Kidney (tissue), 14 donors: ENCODE data around the gene RBM22. TPM values are rescaled to one million over a fixed set of nuclear protein-coding genes. Genes with fewer than 3 reads are reported as not detected.

Experiments
- DNase-seq, 5 donors: peaks; one replicate each; pipeline ENCODE4 v3.0.0-alpha.2; 2013 to 2020
- FAIRE-seq: peaks from 2 replicates; lab custom pipeline; 2012; peaks lifted over from hg19 to GRCh38; lab: Jason Lieb, UNC
- H3K27ac ChIP-seq, 2 donors: one replicate each; pipeline ENCODE4 v1.7.0; 2013; ENCODE audit warnings: low read depth in 2 of 2, low read length in 2 of 2, inconsistent platforms in 1 of 2
- H3K27me3 ChIP-seq: one replicate; pipeline ENCODE4 v1.7.1; 2013; ENCODE audit warnings: low read length, inconsistent platforms; ENCODE audit not compliant: control insufficient read depth, insufficient read depth
- H3K36me3 ChIP-seq, 3 donors: one replicate each; pipeline versions ENCODE4 v1.7.0 to v1.7.1; 2013; ENCODE audit warnings: low read length in 3 of 3, control low read depth in 1 of 3, inconsistent platforms in 1 of 3; ENCODE audit not compliant: insufficient read depth in 3 of 3, control insufficient read depth in 2 of 3
- H3K4me1 ChIP-seq, 3 donors: one replicate each; pipeline versions ENCODE4 v1.7.0 to v1.7.1; 2013; ENCODE audit warnings: low read length in 3 of 3, inconsistent platforms in 1 of 3, low read depth in 1 of 3; ENCODE audit not compliant: control insufficient read depth in 2 of 3, insufficient read depth in 2 of 3
- H3K4me3 ChIP-seq, 3 donors: one replicate each; pipeline versions ENCODE4 v1.7.0 to v1.8.1; 2013; ENCODE audit warnings: low read length in 3 of 3, control low read depth in 1 of 3, inconsistent platforms in 1 of 3
- H3K9ac ChIP-seq, 3 donors: one replicate each; pipeline versions ENCODE4 v1.7.0 to v1.7.1; 2013; ENCODE audit warnings: low read length in 3 of 3, control low read depth in 1 of 3, inconsistent platforms in 1 of 3
- H3K9me3 ChIP-seq, 3 donors: one replicate each; pipeline versions ENCODE4 v1.7.0 to v1.7.1; 2013; ENCODE audit warnings: low read length in 3 of 3, control low read depth in 1 of 3, inconsistent platforms in 1 of 3; ENCODE audit not compliant: control insufficient read depth in 2 of 3, insufficient read depth in 1 of 3
- CTCF ChIP-seq: IDR thresholded peaks from 3 replicates; pipeline ENCODE4 v1.5.1; 2012; ENCODE audit warnings: mild to moderate bottlenecking, moderate library complexity, borderline replicate concordance; ENCODE audit not compliant: insufficient read depth; ENCODE audit errors: extremely low read depth
- intact Hi-C: fragments of 100-400 bp; cut with DNase I; formaldehyde crosslinking; loops from one replicate; pipeline ENCODE4 v1.11.1; 2022
- polyA plus RNA-seq: library from polyadenylated mRNA; stranded (reverse); fragments of 350-450 nt; fragmentation: Illumina TruSeq; extraction: RNeasy Lipid Tissue Mini Kit (QIAGEN cat#74804); gene quantifications from one replicate; pipeline ENCODE4 v1.2.3, GENCODE V29; 2014; ENCODE audit warnings: low read depth, low replicate concordance; ENCODE audit not compliant: insufficient read depth
- total RNA-seq: library from RNA; stranded (reverse); fragmentation: NEBNext Ultra II Directional; extraction: Animal tissue kit (Norgen Biotek cat#: 25700); gene quantifications from one replicate; pipeline ENCODE4 v1.2.1, GENCODE V29; 2021
- donor health status: control.
- donor health status: control.
- donor health status: control.
- donor health status: control.
- donor health status: control.
- donor health status: DM: yes; HTN: yes; CAD: no.
- donor health status: Normal renal cell carcinoma (clear cell type).

RBM22 gene
- total and polyA plus RNA-seq, 2 donors from 2014 or later, result 30.0 to 44.2 TPM

DNA sequence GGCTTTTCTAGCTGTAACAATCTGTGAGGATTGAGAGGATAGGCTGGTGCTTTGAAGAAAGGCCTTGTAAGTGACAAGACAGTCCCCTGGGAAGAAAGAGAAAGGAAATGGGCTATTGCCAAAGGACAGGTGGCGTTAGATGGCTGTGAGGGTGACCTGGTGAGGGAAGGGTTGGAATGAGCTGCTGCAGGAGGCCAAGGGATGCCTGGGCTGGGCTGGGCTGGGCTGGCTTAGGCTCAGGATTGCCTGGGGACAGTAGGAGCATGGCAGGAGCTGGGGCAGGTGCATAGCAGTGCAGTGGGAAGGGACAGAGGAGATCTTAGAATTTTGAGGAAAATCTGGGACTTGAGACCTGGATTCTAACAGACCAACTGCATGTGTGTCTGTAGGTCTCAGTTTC lies 49.5 kb downstream of the RBM22 start:
- Histone ChIP-seq H3K36me3 (peaks cover 0 to 12% (median 7%) of the 10 kb centered on the region in 3 donors), H3K4me1 (peaks cover 0 to 8% (median 3%) of the 10 kb centered on the region in 3 donors), H3K4me3 (no peak overlapping the region), H3K9ac (no peak overlapping the region), H3K9me3 (no peaks in the 10 kb centered on the region), H3K27ac (no peak overlapping the region), H3K27me3 (no peaks in the 10 kb centered on the region)
- DNase-seq (no peak), FAIRE-seq (no peak)
- intact Hi-C loops, result loop anchor here (10.0 kb wide), 1 partner anchor 67 kb away; no protein-coding TSS in a partner anchor
- TF ChIP-seq CTCF, result no peak

DNA sequence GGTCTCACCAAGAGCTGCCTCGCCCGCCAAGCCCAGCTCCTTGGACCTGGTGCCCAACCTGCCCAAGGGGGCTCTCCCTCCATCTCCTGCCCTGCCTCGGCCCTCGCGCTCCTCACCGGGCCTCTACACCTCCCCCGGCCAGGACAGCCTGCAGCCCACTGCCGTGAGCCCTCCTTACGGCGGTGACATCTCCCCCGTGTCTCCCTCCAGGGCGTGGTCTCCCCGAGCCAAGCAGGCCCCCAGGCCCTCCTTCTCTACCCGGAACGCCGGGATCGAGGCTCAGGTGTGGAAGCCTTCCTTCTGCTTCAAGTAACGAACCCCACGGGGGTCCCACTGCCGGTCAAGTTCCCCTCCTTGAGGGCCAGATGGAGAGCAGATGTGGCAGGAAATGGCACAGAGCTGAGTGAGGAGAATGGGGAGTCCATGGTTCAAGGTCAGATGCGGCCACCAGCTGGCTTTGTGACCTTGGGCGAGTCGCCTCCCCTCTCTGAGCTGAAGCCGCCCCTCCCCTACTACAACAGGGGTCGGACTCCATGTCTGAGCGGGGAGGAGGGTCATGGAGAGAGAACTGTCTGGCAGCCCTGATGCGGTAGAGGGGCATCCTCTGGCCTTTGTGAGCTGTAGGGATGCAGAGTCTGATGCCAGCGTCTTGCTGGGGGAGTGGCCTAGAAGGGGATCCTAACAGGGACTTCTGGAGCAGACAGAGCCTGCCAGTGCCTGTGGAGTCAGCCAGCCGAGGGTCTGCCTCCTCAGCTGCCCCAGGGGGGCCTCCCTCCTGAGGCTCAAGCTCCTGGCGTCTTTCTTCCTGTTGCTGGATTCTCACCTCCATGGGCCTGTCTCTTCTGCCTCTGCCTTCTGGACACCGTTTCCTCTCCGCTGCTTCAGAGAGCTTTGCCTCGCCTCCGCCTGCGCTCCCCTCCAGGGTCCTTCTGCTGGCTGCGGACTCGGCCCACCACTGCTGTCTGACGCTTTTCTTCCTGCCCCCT lies 50.5 kb downstream of the RBM22 start:
- intact Hi-C loops, result loop anchor here (10.0 kb wide), 1 partner anchor 66 kb away; no protein-coding TSS in a partner anchor

GRCh38 chr5:150649108-150650020 lies 51.5 kb downstream of the RBM22 start:
- FAIRE-seq (no peak), DNase-seq (peak in 2 of 5 donors; percentile 58 to 80)
- Histone ChIP-seq H3K4me1 (peaks cover 0 to 21% (median 17%) of the 10 kb centered on the region in 3 donors), H3K9me3 (no peaks in the 10 kb centered on the region), H3K9ac (no peak overlapping the region), H3K36me3 (peaks cover 0 to 12% (median 7%) of the 10 kb centered on the region in 3 donors), H3K27ac (no peak overlapping the region), H3K27me3 (no peaks in the 10 kb centered on the region), H3K4me3 (no peak overlapping the region)
- intact Hi-C loops, result loop anchor here (10.0 kb wide), 1 partner anchor 65 kb away; no protein-coding TSS in a partner anchor
- no peak for TF ChIP-seq CTCF

More for the DNA sequence above, 50.5 kb downstream of the RBM22 start:
- Histone ChIP-seq H3K27ac (peak overlapping the region in 1 of 2 donors; percentile 10), H3K9me3 (no peaks in the 10 kb centered on the region), H3K36me3 (peaks cover 0 to 12% (median 7%) of the 10 kb centered on the region in 3 donors), H3K9ac (no peak overlapping the region), H3K4me1 (peaks cover 0 to 11% (median 8%) of the 10 kb centered on the region in 3 donors), H3K4me3 (no peak overlapping the region), H3K27me3 (no peaks in the 10 kb centered on the region)
- FAIRE-seq, result no peak
- DNase-seq, result peak in 1 of 5 donors; percentile 70
- TF ChIP-seq CTCF, result no peak
